Mucosa of descending colon (tissue), 3 donors: ENCODE data around the gene MAMDC4. TPM values are rescaled to one million over a fixed set of nuclear protein-coding genes. Genes with fewer than 3 reads are reported as not detected.

ENCODE experiments used
- ATAC-seq: fragments of 200-7000 bp; cut with Tn5 transposase; one replicate; pipeline ENCODE4 v1.9.1; 2020; ENCODE audit warnings: mild to moderate bottlenecking, moderate library complexity
- DNase-seq, 3 donors: peaks; one replicate each; pipeline ENCODE4 v3.0.0-alpha.2; 2020
- H3K36me3 ChIP-seq: fragments of 200-600 bp; one replicate; pipeline ENCODE4 v1.8.0; 2021; ENCODE audit warnings: low read depth, mild to moderate bottlenecking
- H3K4me1 ChIP-seq: fragments of 200-600 bp; one replicate; pipeline ENCODE4 v1.8.0; 2021; ENCODE audit warnings: low read depth, mild to moderate bottlenecking
- H3K4me3 ChIP-seq: fragments of 200-600 bp; one replicate; pipeline ENCODE4 v1.8.0; 2021; ENCODE audit warnings: mild to moderate bottlenecking
- H3K9me3 ChIP-seq: fragments of 200-600 bp; one replicate; pipeline ENCODE4 v1.8.0; 2021; ENCODE audit warnings: mild to moderate bottlenecking
- intact Hi-C, 2 donors: fragments of 100-400 bp; cut with DNase I in 1 of 2; cut with micrococcal nuclease in 1 of 2; formaldehyde crosslinking; loops; one replicate each; pipeline versions ENCODE4 v1.11.0 to v1.11.1; 2022; cut with DNase I, micrococcal nuclease
- total RNA-seq, 3 donors: library from RNA; stranded (reverse); fragmentation: NEBNext Ultra II Directional in 2 of 3; extraction: Animal tissue kit (Norgen Biotek cat#: 25700) in 2 of 3; gene quantifications; one replicate each; pipeline versions ENCODE4 v1.2.1 to v1.2.4, GENCODE V29; 2021 to 2023
- TF ChIP-seq, protein P1 (sequence below): fragments of 200-600 bp; IDR thresholded peaks from one replicate; pipeline ENCODE4 v1.8.0; 2022; ENCODE audit warnings: antibody characterized with exemption, mild to moderate bottlenecking
- donor health status: DM: no; HTN: no; CAD: no; lungs with moderate emphysema.
- donor health status: DM: no; HTN: no; CAD: no.
- donor health status: DM: no; HTN: yes; CAD: no.

Gene MAMDC4
- total RNA-seq, 3 donors from 2014 or later = 15.4 to 43.8 (median 18.5) TPM

DNA sequence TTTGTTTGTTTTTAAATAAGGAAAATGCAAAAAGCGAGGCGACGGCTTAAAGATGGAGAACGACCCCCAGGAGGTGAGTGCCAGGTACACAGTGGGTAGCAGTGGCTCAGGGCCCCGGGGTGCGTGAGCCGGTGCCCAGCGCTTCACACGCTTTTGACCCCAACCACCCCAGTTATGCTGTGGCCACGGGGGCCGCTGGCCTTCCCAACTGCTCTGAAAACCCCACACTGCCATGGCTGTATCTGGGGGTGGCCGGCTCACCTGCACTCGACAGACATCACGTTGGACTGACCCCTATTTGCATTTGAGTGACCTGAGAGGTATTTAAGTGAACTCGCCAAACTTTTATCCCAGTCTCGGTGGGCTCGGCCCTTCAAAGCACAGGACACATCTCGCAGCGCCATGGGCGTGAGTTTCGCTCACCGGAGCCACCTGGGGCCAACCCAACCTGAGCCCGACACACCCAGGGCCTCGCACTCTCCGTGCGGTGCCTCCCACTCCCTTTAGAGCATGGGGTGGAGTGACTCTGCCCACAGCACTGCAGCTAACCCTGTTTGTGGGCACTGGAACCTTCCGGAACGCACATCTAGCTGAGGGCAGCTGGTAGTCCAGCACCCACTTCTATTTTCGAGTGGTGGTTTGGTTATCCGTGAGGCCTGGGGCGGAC lies 23.5 kb upstream of the MAMDC4 start:
- H3K4me1 ChIP-seq = no peaks in the 10 kb centered on the region
- ATAC-seq = no peak
- TF ChIP-seq, protein P1, sequence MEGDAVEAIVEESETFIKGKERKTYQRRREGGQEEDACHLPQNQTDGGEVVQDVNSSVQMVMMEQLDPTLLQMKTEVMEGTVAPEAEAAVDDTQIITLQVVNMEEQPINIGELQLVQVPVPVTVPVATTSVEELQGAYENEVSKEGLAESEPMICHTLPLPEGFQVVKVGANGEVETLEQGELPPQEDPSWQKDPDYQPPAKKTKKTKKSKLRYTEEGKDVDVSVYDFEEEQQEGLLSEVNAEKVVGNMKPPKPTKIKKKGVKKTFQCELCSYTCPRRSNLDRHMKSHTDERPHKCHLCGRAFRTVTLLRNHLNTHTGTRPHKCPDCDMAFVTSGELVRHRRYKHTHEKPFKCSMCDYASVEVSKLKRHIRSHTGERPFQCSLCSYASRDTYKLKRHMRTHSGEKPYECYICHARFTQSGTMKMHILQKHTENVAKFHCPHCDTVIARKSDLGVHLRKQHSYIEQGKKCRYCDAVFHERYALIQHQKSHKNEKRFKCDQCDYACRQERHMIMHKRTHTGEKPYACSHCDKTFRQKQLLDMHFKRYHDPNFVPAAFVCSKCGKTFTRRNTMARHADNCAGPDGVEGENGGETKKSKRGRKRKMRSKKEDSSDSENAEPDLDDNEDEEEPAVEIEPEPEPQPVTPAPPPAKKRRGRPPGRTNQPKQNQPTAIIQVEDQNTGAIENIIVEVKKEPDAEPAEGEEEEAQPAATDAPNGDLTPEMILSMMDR = no peak
- intact Hi-C loops = no loop called here
- no peaks in the 10 kb centered on the region for H3K9me3 ChIP-seq
- no peak overlapping the region for H3K4me3 ChIP-seq
- peaks cover 8% of the 10 kb centered on the region for H3K36me3 ChIP-seq
- no peak for DNase-seq

DNA sequence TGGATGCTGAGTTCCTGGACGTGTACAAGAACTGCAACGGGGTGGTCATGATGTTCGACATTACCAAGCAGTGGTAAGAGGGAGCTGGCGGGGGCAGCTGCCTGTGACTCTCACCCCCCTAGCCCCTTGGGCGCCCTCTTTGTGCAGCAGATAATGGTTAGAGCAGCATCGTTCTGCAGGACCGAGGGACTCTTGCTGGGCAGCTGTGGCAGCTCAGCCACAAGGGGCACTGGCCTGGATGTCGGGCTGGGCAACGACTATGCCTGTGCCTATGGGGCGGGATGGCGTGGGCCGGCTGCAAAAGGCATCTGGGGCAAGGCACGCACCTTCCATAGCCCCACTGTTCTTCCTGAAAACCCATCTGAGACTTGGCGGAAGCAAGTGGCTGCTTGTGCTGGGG lies 22.7 kb upstream of the MAMDC4 start:
- no peak overlapping the region for H3K4me3 ChIP-seq
- intact Hi-C loops = no loop called here
- no peaks in the 10 kb centered on the region for H3K4me1 ChIP-seq
- ATAC-seq (no peak), DNase-seq (no peak)
- TF ChIP-seq, protein P1 = no peak
- H3K9me3 ChIP-seq = no peaks in the 10 kb centered on the region
- peaks cover 5% of the 10 kb centered on the region for H3K36me3 ChIP-seq

DNA sequence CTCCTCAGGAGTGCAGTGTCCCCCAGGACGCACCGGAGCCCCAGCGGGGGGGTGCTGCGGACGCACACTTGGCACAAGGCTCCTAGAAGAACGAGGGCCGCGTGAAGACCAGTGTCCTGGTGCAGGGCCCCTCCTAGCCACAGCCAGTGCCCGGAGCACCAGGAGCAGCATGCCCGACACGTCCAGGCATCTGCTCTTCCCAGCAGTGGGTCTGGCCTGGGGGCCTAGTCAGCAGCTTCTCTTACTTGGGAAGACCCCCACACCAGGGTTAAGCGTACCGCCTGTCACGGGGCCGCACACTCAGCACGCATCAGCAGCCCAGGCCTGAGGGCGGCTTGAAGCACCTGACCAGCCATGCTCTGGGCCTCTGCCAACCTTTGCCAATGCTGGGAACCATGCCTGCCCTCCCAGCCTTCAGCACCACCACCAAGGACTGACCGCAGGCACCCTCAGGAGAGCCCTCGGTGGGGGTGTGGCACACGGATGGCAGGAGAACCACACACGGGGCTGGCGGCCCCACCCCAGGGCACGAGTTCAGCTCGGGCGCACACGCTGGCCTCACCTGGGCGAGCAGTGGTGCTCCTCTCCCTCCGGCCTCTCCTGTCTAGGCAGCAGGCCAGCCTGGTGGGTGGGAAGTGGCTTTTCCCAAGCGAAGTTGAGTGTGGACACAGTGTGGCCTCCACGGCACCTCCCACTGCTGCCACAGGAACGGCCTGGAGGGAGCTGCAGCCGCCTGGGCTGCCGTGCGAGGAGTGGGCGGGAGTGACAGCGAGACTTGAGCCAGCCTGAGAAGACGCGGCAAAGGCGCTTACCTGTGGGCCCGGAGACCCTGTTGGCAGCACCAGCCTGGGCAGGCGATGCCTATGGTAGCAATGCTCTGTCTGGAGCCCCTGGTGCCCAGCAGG lies 21.9 kb upstream of the MAMDC4 start:
- DNase-seq (no peak), ATAC-seq (no peak)

DNA sequence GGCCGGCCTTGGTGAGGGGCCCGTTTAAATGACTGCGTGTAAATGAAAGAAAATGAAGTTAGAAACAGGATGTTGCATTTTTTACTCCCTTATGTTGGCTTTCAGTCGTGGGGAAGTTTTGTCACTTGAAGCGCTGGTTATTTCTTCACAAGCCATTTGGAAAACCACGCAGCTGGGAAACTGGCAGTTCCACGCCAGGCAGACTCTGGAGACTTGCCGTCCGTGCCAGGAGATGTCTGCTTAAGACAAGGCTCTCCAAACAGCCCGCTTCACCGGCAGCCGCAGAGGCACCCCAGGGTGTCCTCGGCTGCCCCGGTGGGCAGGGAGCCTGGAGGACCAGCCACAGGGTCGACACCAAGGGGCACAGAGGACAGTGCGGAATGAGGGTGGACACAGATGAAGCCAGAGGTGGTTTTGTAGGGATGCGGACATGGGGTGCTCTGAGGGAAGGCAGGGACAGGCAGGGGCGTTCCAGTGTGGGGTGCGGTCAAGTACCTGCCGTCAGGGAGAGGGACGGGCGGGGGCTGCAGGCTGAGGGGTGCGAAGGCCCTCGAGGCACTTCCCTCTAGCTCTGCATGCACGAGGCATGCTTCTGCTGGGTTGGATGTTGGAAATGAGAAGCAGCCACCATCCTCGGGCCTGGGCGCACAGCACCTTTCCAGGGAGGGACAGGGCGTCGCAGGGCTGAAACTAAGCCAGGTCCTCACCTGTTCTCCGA lies 21.0 kb upstream of the MAMDC4 start:
- TF ChIP-seq, protein P1 = no peak
- ATAC-seq = no peak

More for the DNA sequence above, 21.9 kb upstream of the MAMDC4 start:
- Histone ChIP-seq H3K36me3 (peaks cover 5% of the 10 kb centered on the region), H3K4me3 (no peak overlapping the region), H3K4me1 (no peaks in the 10 kb centered on the region), H3K9me3 (no peaks in the 10 kb centered on the region)
- TF ChIP-seq, protein P1 = no peak
- intact Hi-C loops = no loop called here

DNA sequence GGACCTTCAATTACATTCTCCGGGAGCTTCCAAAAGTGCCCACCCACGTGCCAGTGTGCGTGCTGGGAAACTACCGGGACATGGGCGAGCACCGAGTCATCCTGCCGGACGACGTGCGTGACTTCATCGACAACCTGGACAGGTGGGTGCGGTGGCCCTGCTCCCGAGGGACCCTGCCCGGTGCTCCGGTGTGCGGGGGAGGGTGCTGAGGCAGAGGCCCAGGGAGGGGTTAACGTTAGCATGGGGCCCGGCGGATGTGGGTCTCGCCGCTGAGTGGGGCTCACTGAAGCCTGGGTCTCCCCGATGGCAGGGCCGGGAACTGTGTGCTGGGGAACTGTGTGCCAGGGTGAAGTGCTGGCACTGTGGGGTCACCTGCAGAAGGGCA lies 20.4 kb upstream of the MAMDC4 start:
- intact Hi-C loops = no loop called here
- no peak for ATAC-seq
- H3K4me1 ChIP-seq = no peaks in the 10 kb centered on the region
- no peaks in the 10 kb centered on the region for H3K36me3 ChIP-seq
- no peak overlapping the region for H3K4me3 ChIP-seq
- DNase-seq = no peak
- H3K9me3 ChIP-seq = no peaks in the 10 kb centered on the region
- TF ChIP-seq, protein P1 = no peak

More for the DNA sequence above, 21.0 kb upstream of the MAMDC4 start:
- H3K36me3 ChIP-seq = no peaks in the 10 kb centered on the region
- H3K4me3 ChIP-seq = no peak overlapping the region
- no peaks in the 10 kb centered on the region for H3K4me1 ChIP-seq
- intact Hi-C loops = no loop called here
- no peak for DNase-seq
- no peaks in the 10 kb centered on the region for H3K9me3 ChIP-seq
